SKM-1 treated with dmso at 0.1 percent for 144 hours (cell line): ENCODE data around the gene GNAT3.

ENCODE experiments used
- DNase-seq: peaks from one replicate; lab custom pipeline; 2025; ENCODE audit not compliant: unreplicated experiment; lab: John Stamatoyannopoulos, UW

Gene GNAT3

GRCh38 chr7:80505900-80506500 lies 5.9 kb downstream of the GNAT3 start:
- DNase-seq: no peak

GRCh38 chr7:80500325-80500724 lies 11.5 kb downstream of the GNAT3 start:
- no peak for DNase-seq

GRCh38 chr7:80499350-80499953 lies 12.4 kb downstream of the GNAT3 start:
- no peak for DNase-seq

GRCh38 chr7:80498481-80499349 lies 13.1 kb downstream of the GNAT3 start:
- DNase-seq: no peak

GRCh38 chr7:80496586-80496985 lies 15.3 kb downstream of the GNAT3 start:
- DNase-seq: no peak

GRCh38 chr7:80493121-80493849 lies 18.6 kb downstream of the GNAT3 start:
- DNase-seq: no peak

DNA sequence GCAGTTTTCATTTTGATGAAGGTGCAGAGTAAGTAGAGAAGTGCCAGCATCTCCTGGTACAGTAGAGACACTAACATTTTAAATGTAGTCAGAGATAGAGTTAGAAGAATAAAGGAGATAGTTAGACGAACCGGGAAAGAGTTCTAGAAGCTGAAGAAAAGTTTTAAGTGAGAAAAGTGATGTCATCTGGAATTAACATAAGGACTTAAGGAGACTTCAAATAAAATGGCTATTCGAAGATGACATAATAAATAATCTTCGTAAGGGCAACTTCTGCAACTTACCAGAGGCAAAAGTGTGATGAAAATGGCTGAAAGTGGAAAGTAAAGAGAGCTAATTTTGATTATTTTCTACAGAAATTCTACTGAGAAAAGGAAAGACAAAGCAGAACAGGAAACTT lies 20.4 kb downstream of the GNAT3 start:
- DNase-seq: no peak

- no peak for DNase-seq
These were observed 23.0 kb downstream of the GNAT3 start for GRCh38 chr7:80488851-80489370.

- no peak for DNase-seq
These were observed 23.5 kb downstream of the GNAT3 start for GRCh38 chr7:80488406-80488805.

DNA sequence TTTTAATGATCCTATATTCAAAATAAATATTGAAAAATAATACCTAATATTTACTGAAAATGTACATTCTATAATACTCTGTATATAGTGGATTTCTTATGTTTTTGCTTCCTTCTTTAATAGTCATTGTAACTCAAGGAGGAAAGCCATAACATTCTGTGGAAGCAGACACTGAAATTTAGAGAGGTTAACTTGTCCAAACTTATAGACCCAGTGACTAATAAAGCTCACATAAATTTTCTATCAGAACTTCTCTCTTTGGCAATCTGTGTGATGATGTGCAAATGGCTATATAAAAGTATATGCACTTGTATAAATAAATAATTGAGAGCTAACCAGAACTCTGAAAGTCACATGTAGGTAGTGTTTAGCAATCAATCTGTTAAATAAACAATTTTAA lies 26.1 kb downstream of the GNAT3 start:
- DNase-seq: no peak

DNA sequence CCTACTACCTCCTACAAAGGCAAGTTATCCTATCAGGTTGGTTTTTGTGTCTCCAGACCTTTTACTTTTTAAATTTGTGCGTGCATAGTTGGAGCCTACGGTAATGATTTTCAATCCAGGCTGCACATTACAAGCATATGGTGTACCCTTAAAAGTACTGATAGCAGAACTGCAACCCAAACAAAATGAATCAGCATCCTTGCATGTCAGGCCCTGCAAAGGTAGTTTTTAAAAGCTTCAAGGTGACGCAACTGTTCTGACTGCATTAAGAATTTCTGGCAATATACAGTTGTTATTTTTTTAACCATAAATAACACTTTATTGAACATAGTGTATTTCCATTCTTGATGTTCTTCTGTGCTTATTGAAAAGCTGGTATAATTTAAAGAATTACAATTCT lies 28.9 kb downstream of the GNAT3 start:
- no peak for DNase-seq

- no peak for DNase-seq
These were observed 30.5 kb downstream of the GNAT3 start for GRCh38 chr7:80481196-80481884.

- DNase-seq: no peak
These were observed 31.3 kb downstream of the GNAT3 start for GRCh38 chr7:80480566-80480965.

DNA sequence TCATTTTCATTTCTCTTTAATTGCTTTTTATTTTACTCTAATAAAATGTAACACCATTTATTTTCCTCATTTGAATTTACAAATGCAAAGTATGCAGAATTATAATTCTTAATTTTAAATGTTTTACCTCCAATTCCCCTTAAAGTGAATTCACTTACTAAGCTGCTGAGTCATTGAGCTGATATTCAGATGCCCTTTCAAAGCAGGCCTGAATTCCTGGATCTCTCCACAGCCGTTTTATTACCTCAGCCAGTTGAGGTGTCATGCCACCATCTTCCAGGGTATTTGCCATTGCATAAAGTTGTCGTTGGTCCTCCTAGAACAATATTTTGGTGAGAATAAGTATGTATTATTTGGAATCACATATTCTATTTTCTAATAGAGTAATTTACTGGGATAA lies 33.2 kb downstream of the GNAT3 start:
- no peak for DNase-seq

DNA sequence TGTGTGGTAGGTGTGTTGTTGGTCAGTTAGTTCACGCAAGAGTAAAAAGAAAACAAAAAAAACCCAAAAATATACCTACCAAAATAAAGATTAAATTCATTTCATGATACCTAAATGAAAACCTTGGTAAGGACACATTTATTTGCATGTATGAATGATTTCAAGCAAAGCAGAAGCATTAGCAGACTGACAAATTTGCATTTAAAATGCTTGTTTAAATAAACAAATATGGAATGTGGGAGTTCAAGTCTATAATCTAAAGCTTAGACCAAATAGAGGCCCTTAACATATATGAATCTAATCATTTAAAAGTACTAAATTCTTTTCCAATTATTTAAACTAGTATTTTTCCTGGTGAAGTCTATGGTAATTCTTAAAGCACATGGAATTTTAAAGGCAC lies 35.8 kb downstream of the GNAT3 start:
- no peak for DNase-seq

GRCh38 chr7:80475383-80475782 lies 36.5 kb downstream of the GNAT3 start:
- no peak for DNase-seq

- DNase-seq: no peak
These were observed 38.1 kb downstream of the GNAT3 start for GRCh38 chr7:80473751-80474150.

DNA sequence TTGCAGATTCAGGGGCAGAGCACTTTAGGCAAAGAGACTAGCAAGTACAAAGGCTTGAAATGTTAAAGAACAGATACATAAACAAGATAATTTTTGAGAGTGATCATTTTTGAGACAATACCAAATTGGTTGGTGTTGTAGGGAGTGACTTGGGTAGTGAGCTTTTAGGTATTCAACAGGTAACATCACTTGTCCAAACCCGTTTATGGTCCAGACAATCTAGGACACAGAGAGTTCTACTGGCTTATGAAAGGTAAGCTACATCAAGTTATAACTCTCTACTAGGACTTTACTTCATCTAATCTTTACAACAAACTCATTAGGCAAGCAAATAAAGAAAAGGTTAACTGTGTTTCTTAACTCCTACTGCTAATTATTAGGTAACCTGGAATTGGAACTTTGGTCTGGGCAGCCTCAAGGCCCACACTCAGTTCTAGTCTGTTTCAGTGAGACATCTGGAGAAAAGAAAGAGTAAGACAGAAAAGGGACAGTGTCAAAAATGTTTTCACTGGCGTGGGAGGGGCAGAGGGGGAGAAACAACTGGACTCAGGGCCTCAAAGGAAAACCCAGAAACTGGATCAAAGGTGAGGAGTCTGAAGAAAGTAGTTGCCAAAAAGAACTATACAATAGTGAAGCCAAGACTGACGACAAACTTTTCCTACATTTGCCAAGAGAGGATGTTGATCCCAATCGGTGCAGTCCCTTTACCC lies 39.2 kb downstream of the GNAT3 start:
- no peak for DNase-seq

- no peak for DNase-seq
These were observed 42.7 kb downstream of the GNAT3 start for GRCh38 chr7:80468931-80469714.
